Measurements from ENCODE around the gene PLIN4. TPM values are rescaled to one million over a fixed set of nuclear protein-coding genes. Genes with fewer than 3 reads are reported as not detected.

Gene PLIN4
- total RNA-seq, 4 donors from 2014 or later, result 1.3 to 6.6 (median 3.7) TPM

- H3K27ac ChIP-seq, result no peak overlapping the region
- TF ChIP-seq POLR2A (IDR thresholded peaks at IDR 0.05), result no peak
- TF ChIP-seq, protein P1, sequence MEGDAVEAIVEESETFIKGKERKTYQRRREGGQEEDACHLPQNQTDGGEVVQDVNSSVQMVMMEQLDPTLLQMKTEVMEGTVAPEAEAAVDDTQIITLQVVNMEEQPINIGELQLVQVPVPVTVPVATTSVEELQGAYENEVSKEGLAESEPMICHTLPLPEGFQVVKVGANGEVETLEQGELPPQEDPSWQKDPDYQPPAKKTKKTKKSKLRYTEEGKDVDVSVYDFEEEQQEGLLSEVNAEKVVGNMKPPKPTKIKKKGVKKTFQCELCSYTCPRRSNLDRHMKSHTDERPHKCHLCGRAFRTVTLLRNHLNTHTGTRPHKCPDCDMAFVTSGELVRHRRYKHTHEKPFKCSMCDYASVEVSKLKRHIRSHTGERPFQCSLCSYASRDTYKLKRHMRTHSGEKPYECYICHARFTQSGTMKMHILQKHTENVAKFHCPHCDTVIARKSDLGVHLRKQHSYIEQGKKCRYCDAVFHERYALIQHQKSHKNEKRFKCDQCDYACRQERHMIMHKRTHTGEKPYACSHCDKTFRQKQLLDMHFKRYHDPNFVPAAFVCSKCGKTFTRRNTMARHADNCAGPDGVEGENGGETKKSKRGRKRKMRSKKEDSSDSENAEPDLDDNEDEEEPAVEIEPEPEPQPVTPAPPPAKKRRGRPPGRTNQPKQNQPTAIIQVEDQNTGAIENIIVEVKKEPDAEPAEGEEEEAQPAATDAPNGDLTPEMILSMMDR (IDR thresholded peaks at IDR 0.05), result no peak
- intact Hi-C loops (cut with DNase I), result no loop called here
- H3K4me3 ChIP-seq (replicated peaks in 1 of 3), result no peak overlapping the region
- H3K36me3 ChIP-seq, result peaks cover 10 to 12% of the 10 kb centered on the region in 2 donors
- DNase-seq, result no peak
- H3K27me3 ChIP-seq, result no peaks in the 10 kb centered on the region
- no peaks in the 10 kb centered on the region for H3K4me1 ChIP-seq
- H3K9me3 ChIP-seq, result no peaks in the 10 kb centered on the region
- WGBS, 2 donors, result 85 to 90% methylated on average over 13 to 16 of the region's 17 CpGs
Measured at GRCh38 chr19:4506449-4507149, 11.7 kb downstream of the PLIN4 start.

DNA sequence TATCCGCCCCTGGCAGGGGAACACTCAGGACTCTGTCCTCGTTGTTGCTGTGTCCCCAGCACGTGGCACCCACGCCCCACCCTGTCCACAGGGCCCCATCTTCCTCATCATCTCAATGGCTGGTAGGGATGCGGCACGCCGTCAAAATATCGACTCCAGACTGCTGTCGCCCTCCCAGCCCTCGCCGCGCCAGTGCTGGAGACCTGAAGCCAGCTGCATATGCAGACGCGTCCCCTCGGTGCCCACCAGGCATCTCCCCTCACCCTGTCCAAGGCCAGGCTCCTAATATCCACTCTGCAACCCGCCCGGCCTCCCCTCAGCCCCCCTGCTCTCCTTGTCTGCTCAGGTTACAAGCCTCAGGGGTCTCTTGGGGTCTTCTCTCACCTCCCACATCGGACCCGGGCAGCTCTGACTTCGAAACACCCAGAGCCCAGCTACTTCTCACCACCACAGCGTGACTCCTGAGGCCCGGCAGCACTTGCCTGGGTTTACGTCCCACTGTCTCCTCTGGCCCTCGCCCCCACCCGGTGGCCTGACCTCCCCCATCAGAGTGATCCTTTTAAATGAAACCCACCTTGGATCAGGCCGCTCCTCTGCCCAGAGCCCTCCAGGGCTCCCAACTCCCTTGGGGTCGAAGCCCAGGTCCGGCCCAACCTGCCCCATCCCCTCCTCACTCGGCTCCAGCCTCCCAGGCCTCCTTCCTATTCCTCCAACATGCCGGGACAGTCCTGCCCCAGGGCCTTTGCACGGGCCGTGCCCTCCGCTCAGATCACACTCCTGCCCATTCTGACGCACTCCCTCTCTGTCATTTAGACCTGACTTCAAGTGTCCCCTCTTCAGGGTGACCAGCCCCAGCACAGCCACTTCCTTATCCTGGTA is 12.5 kb downstream of the PLIN4 start:
- H3K27me3 ChIP-seq, result no peaks in the 10 kb centered on the region
- peaks cover 18 to 19% of the 10 kb centered on the region in 2 donors for H3K36me3 ChIP-seq
- H3K4me1 ChIP-seq, result no peaks in the 10 kb centered on the region
- intact Hi-C loops (cut with DNase I), result no loop called here
- TF ChIP-seq POLR2A (IDR thresholded peaks at IDR 0.05), result no peak
- TF ChIP-seq, protein P1 (IDR thresholded peaks at IDR 0.05), result no peak
- H3K9me3 ChIP-seq, result no peaks in the 10 kb centered on the region
- no peak overlapping the region for H3K27ac ChIP-seq
- no peak for DNase-seq
- H3K4me3 ChIP-seq (replicated peaks in 1 of 3), result no peak overlapping the region
- WGBS, 2 donors, result 94% methylated on average over 29 to 34 of the region's 34 CpGs

DNA sequence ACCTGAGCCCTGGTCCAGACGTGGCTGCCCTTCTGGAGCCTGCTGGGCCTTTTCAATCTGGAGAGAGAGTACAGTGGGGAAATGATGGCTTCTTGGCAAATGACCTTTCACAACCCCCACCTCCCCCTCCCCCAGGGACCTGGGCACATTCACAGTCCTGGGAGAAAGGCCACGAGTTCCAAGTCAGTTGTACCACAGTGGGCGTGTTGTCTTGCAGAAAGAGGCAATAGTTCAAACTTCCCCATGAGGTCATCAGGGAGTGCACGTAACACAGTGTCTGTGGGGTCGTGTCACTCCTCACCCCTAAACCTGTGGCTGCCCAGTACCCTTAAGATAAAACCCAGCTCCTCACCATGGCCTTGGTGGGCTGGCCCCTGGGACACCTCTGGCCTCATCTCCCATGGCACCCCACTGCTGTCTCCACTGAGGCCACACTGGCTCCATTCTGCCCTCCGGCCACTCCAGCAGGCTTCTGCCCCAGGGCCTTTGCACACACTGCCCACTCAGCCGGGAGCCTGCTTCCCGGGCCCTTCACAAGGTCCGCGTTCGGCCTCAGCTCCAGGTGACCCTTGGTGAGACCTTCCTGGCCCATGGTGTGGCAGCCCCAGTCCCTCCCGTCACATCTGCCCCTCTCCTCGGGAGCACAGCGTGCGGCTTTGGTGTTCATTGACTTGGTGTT is 13.3 kb downstream of the PLIN4 start:
- no peak overlapping the region for H3K4me3 ChIP-seq (replicated peaks in 1 of 3)
- intact Hi-C loops (cut with DNase I), result no loop called here
- DNase-seq, result no peak
- no peaks in the 10 kb centered on the region for H3K27me3 ChIP-seq
- TF ChIP-seq, protein P1 (IDR thresholded peaks at IDR 0.05), result no peak
- no peak for TF ChIP-seq POLR2A (IDR thresholded peaks at IDR 0.05)
- H3K9me3 ChIP-seq, result no peaks in the 10 kb centered on the region
- no peak overlapping the region for H3K27ac ChIP-seq
- H3K36me3 ChIP-seq, result peaks cover 22% of the 10 kb centered on the region in 2 donors
- 83 to 88% methylated on average over 7 to 15 of the region's 15 CpGs for WGBS, 2 donors
- no peaks in the 10 kb centered on the region for H3K4me1 ChIP-seq

DNA sequence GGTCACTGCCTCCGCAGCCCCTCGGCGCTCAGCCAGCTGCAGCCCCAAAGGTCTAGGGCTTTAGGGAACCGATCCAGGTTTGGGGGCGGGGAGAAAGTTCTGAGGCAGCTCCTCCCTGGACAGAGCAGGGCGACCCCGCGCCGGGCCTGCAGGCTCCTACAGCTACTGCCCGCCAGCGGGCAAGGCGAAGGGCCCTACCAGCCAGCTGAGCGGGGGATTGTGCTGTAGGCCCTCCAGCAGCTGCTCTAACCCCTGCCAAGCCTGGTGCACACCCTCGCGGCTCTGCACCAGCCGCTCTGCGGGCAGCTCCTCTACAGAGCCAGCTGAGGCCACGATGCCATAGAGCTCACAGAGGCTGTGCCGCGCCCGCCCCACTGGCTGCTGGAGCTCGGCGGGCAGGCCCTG is 14.0 kb downstream of the PLIN4 start:
- TF ChIP-seq, protein P1 (IDR thresholded peaks at IDR 0.05), result no peak
- no peak for TF ChIP-seq POLR2A (IDR thresholded peaks at IDR 0.05)
- Histone ChIP-seq H3K27ac (no peak overlapping the region), H3K36me3 (peaks cover 29% of the 10 kb centered on the region in 2 donors), H3K27me3 (no peaks in the 10 kb centered on the region), H3K4me1 (no peaks in the 10 kb centered on the region), H3K9me3 (no peaks in the 10 kb centered on the region), H3K4me3 (replicated peaks in 1 of 3) (no peak overlapping the region)
- DNase-seq, result no peak
- WGBS, 2 donors, result 86 to 90% methylated on average over 2 to 9 of the region's 23 CpGs
- intact Hi-C loops (cut with DNase I), result no loop called here
